A549 (cell line): Measurements from ENCODE around the gene NIPAL3. TPM values are rescaled to one million over a fixed set of nuclear protein-coding genes. Genes with fewer than 3 reads are reported as not detected.

Experiments
- ATAC-seq, 2 experiments: fragments of 200-7000 bp in 1 of 2; fragments of >200 bp in 1 of 2; cut with Nextera tagmentation in 1 of 2; cut with Tn5 transposase in 1 of 2; 3 replicates each; pipeline versions ENCODE4 v1.8.0 to v1.9.1; 2018 to 2020; ENCODE audit warnings: mild to moderate bottlenecking in 1 of 2, moderate library complexity in 1 of 2
- CTCF ChIA-PET: fragments of 300-600 bp; sonication (Branson Sonifier 250); formaldehyde crosslinking; extraction: SDS; loops from one replicate; lab custom pipeline; 2021; ENCODE audit warnings: antibody characterized with exemption, inconsistent platforms; lab: Yijun Ruan, JAX
- POLR2A ChIA-PET: fragments of 350-600 bp; formaldehyde crosslinking; extraction: SDS; loops from one replicate; lab custom pipeline; 2021; ENCODE audit warnings: antibody characterized with exemption, inconsistent platforms; lab: Yijun Ruan, JAX
- DNase-seq, 2 experiments: peaks; one replicate each; pipeline versions ENCODE4 v3.0.0 to v3.0.0-alpha.2; 2011 to 2016; ENCODE audit warnings: low read depth in 1 of 2, low spot score in 1 of 2
- FAIRE-seq: peaks from 2 replicates; lab custom pipeline; 2011; peaks lifted over from hg19 to GRCh38; lab: Jason Lieb, UNC
- H3K27ac ChIP-seq, 2 experiments: fragments of >200 bp; sonication (Bioruptor Twin); formaldehyde crosslinking; 3 replicates each; pipeline ENCODE4 v1.5.1; 2016 to 2017
- H3K4me1 ChIP-seq: fragments of >200 bp; sonication (Bioruptor Twin); formaldehyde crosslinking; 3 replicates; pipeline ENCODE4 v1.6.1; 2016
- H3K4me2 ChIP-seq: fragments of >200 bp; sonication (Bioruptor Twin); formaldehyde crosslinking; 3 replicates; pipeline ENCODE4 v1.6.1; 2016
- H3K4me3 ChIP-seq: fragments of >200 bp; sonication (Bioruptor Twin); formaldehyde crosslinking; 3 replicates; pipeline ENCODE4 v1.5.1; 2016
- H3K9me3 ChIP-seq: fragments of >200 bp; sonication (Bioruptor Twin); formaldehyde crosslinking; 3 replicates; pipeline ENCODE4 v1.6.1; 2016
- FOSB ChIP-seq: fragments of 250-450 bp; sonication (Bioruptor Pico); IDR thresholded peaks from 2 replicates; pipeline ENCODE4 v1.5.0; 2020; ENCODE audit warnings: mild to moderate bottlenecking, moderate library complexity
- FOXS1 ChIP-seq: fragments of 250-450 bp; sonication (Bioruptor Pico); IDR thresholded peaks from 2 replicates; pipeline ENCODE4 v1.5.0; 2020; ENCODE audit warnings: mild to moderate bottlenecking, moderate library complexity
- HEYL ChIP-seq: fragments of 250-450 bp; sonication (Bioruptor Pico); IDR thresholded peaks from 2 replicates; pipeline ENCODE4 v1.8.0; 2021; ENCODE audit warnings: mild to moderate bottlenecking, moderate library complexity
- HOXA7 ChIP-seq: fragments of 250-450 bp; sonication (Bioruptor Pico); IDR thresholded peaks from 2 replicates; pipeline ENCODE4 v1.5.0; 2020; ENCODE audit warnings: mild to moderate bottlenecking, moderate library complexity
- JUN ChIP-seq, 2 experiments: fragments of >200 bp; sonication (Bioruptor Twin); formaldehyde crosslinking; IDR thresholded peaks; 2 replicates in 1 of 2; 3 replicates in 1 of 2; pipeline ENCODE4 v1.6.1; 2016 to 2017
- KDM1A ChIP-seq: fragments of 200-600 bp; sonication (generic); IDR thresholded peaks from 2 replicates; pipeline ENCODE4 v1.6.1; 2016; ENCODE audit warnings: low read depth, mild to moderate bottlenecking
- KDM5A ChIP-seq: fragments of 200-600 bp; sonication (generic); IDR thresholded peaks from 2 replicates; pipeline ENCODE4 v1.6.1; 2016; ENCODE audit warnings: antibody characterized with exemption, mild to moderate bottlenecking
- NR3C1 ChIP-seq: fragments of >200 bp; sonication (Bioruptor Twin); formaldehyde crosslinking; IDR thresholded peaks from 3 replicates; pipeline ENCODE4 v1.6.1; 2017
- PHF8 ChIP-seq: fragments of 200-600 bp; sonication (generic); IDR thresholded peaks from 2 replicates; pipeline ENCODE4 v1.6.1; 2016; ENCODE audit warnings: low read depth, mild to moderate bottlenecking, antibody characterized with exemption, moderate library complexity, borderline replicate concordance
- REST ChIP-seq: fragments of 200-600 bp; sonication (generic); IDR thresholded peaks from 2 replicates; pipeline ENCODE4 v1.6.1; 2016; ENCODE audit warnings: antibody characterized with exemption, mild to moderate bottlenecking, moderate library complexity
- RFX5 ChIP-seq: fragments of 450-650 bp; IDR thresholded peaks from 2 replicates; pipeline ENCODE4 v1.7.1; 2014; ENCODE audit warnings: antibody characterized with exemption, mild to moderate bottlenecking, moderate library complexity
- TFCP2L1 ChIP-seq: fragments of 250-450 bp; sonication (Bioruptor Pico); IDR thresholded peaks from 2 replicates; pipeline ENCODE4 v1.5.0; 2021; ENCODE audit warnings: mild to moderate bottlenecking
- ZFP36 ChIP-seq: fragments of 450-650 bp; IDR thresholded peaks from 2 replicates; pipeline ENCODE4 v1.6.1; 2014; ENCODE audit warnings: borderline replicate concordance; ENCODE audit not compliant: partially characterized antibody
- WGBS: methylation state at CpG from one replicate; pipeline ENCODE4 v1.1.6; 2017; ENCODE audit errors: missing lambda C conversion rate; 5-methylcytosine and 5-hydroxymethylcytosine counted together
- polyA plus RNA-seq, 4 experiments: library from polyadenylated mRNA; depleted of rRNA in 3 of 4; stranded (reverse); fragments of >200 nt; fragmentation: RNase III in 1 of 4; extraction: RNeasy Plus Mini Kit Qiagen cat#74134 plus additional on column Dnase treatment in 1 of 4; gene quantifications; 2 replicates in 3 of 4; 3 replicates in 1 of 4; pipeline ENCODE4 v1.2.3, GENCODE V29; 2011 to 2017

Gene NIPAL3
- polyA plus RNA-seq, 2 of the 4 experiments (the other 2 are of a cell fraction): 5.1 to 10.4 TPM

DNA sequence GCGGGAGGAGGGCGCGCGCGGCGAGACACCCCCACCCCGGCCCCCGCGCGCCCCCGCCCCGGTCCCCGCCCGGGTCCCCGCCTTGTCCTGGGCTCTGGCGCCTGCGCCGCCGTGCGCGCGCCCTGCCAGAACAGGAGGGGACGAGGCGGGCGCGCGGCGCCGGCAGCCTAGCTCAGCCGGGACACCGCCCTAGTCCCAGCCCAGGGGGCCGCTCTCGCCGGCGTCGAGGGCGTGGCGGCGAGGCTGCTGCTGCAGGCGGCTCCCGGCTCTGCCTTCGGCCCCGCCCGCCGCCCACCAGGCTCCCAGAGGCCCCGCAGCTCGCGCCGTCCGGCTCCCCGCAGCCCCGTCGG is 87.1 kb downstream of the NIPAL3 start, which contains the start of gene RCAN3:
Gene RCAN3 (plus strand): TSS at position 128 of the 350 bp plus-strand sequence. CDS start 11,537 bp downstream, outside the sequence.
- CTCF ChIA-PET: interaction anchor here (1.2 to 2.2 kb wide), 4 partner anchors 13 to 111 kb away, joined by 3 to 6 read pairs (median 4); no protein-coding TSS in a partner anchor

GRCh38 chr1:24503059-24503751 is 87.6 kb downstream of the NIPAL3 start:
- FAIRE-seq: no peak
- peak overlapping the region; percentile 94 for H3K4me2 ChIP-seq
- WGBS: 1% methylated on average over 35 of the region's 53 CpGs
- CTCF ChIA-PET: interaction anchor here (1.2 kb wide), 1 partner anchor 13 kb away, joined by 3 read pairs; no protein-coding TSS in a partner anchor
- TF ChIP-seq JUN (IDR thresholded peaks at IDR 0.05): peak in 1 of 2 experiments; percentile 20; a peak in 1 of 5 replicates
- no peak for TF ChIP-seq NR3C1
- no peak for TF ChIP-seq KDM5A
- TF ChIP-seq, all 56 proteins: peak for 1
- DNase-seq (peak; percentile 4 to 33), ATAC-seq (no peak; a peak in 1 of 6 replicates)
- Histone ChIP-seq H3K9me3 (no peaks in the 10 kb centered on the region), H3K4me3 (peak overlapping the region; percentile 68), H3K4me1 (peaks cover 20% of the 10 kb centered on the region), H3K27ac (peak overlapping the region; percentile 86 to 98)
- POLR2A ChIA-PET: interaction anchor here (1.0 to 2.3 kb wide), 4 partner anchors 10 to 88 kb away, joined by 3 to 14 read pairs (median 4); partner anchors contain the start of genes NIPAL3 and STPG1

More for the DNA sequence above, 87.1 kb downstream of the NIPAL3 start, which contains the start of gene RCAN3:
- DNase-seq (peak; percentile 85 to 87), ATAC-seq (peak; percentile 92 to 94), FAIRE-seq (no peak)
- Histone ChIP-seq H3K27ac (peak within 1 kb of the TSS; percentile 86 to 98), H3K9me3 (no peaks in the 10 kb centered on the region), H3K4me2 (peak within 1 kb of the TSS; percentile 94), H3K4me1 (peaks cover 20% of the 10 kb centered on the region), H3K4me3 (peak within 1 kb of the TSS; percentile 68)
- POLR2A ChIA-PET: interaction anchor here (1.0 to 2.3 kb wide), 7 partner anchors 10 to 109 kb away, joined by 3 to 14 read pairs (median 4); partner anchors contain the start of genes NIPAL3 and STPG1
- TF ChIP-seq REST (no peak), ZFP36 (no peak), JUN (IDR thresholded peaks at IDR 0.05) (peak in 1 of 2 experiments; percentile 51; a peak in 1 of 5 replicates), TFCP2L1 (CRISPR knock-in tag) (no peak), RFX5 (no peak), FOXS1 (CRISPR knock-in tag) (no peak)
- WGBS: no CpG with 5 or more reads among the region's 53 CpGs

DNA sequence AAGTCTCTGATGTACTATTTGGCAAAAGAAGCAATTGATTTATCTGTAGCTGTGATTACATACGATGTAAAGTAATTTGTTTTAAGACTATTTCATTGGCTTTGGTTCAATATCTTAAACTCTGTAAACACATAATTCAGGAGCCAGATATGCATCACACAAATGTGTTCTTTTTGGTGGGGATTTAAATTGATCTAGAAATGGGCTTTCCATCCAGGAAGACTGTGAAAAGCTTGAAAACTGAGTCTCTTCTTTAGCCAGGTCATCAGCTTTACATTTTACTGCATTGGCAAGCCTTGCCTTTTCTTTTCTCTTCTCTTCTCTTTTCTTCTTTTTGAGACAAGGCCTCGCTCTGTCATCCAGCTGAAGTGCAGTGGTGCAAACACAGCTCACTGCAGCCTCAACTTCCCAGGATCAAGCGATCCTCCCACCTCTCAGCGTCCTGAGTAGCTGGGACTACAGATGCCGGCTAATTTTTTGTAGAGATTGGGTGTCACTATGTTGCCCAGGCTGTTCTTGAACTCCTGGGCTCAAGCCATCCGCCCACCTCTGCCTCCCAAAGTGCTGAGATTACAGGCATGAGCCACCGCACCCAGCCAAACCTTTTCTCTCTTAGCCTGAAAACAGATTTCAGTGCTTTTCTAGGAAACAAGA is 88.4 kb downstream of the NIPAL3 start:
- H3K4me3 ChIP-seq: peak overlapping the region; percentile 68
- no peak for FAIRE-seq
- ChIA-PET POLR2A (no interaction called here), CTCF (interaction anchor here (1.5 kb wide), 1 partner anchor 83 kb away, joined by 4 read pairs; no protein-coding TSS in a partner anchor)
- H3K9me3 ChIP-seq: no peaks in the 10 kb centered on the region
- H3K27ac ChIP-seq: peak overlapping the region; percentile 86 to 98
- ATAC-seq: no peak
- peaks cover 20% of the 10 kb centered on the region for H3K4me1 ChIP-seq
- TF ChIP-seq FOSB (no peak), KDM1A (no peak), HOXA7 (CRISPR knock-in tag) (no peak), PHF8 (no peak), HEYL (CRISPR knock-in tag) (no peak)
- TF ChIP-seq, all 56 proteins: peak for 0
- WGBS: 76% methylated on average over 7 of the region's 7 CpGs
- H3K4me2 ChIP-seq: peak overlapping the region; percentile 94
- no peak for DNase-seq
